HG02981 (cell line): ENCODE results near the gene SPTBN5.
"Not testable (repeated sequence)": the region's sequence is repeated elsewhere in the genome, so short reads cannot be mapped to it uniquely, and the experiment has no call there.

Source experiments
- ATAC-seq: cut with Tn5 transposase; IDR thresholded peaks from one replicate; pipeline ENCODE4 v1.9.1; 2021; ENCODE audit warnings: mild to moderate bottlenecking, moderate library complexity; ENCODE audit not compliant: unreplicated experiment

Gene SPTBN5

DNA sequence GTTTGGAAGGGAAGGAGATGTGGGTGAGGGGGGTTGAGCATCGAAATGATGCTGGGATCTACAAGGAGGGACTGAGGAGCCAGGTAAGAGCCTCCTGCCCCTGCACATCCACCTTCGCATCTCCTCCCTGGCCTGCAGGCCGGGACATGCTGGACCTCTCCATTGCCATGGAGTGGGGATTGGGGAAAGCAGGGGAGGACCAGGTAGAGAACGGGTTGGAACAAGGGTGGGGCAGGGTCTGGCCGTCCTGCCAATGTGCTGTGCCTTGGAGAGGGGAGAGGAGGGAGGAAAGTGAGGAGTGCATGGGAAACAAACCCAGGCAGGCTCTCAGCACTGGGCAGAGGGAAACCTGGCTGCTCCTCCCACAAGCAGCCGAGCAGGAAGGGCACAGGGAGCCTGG lies 44.6 kb downstream of the SPTBN5 start:
- ATAC-seq: no peak

DNA sequence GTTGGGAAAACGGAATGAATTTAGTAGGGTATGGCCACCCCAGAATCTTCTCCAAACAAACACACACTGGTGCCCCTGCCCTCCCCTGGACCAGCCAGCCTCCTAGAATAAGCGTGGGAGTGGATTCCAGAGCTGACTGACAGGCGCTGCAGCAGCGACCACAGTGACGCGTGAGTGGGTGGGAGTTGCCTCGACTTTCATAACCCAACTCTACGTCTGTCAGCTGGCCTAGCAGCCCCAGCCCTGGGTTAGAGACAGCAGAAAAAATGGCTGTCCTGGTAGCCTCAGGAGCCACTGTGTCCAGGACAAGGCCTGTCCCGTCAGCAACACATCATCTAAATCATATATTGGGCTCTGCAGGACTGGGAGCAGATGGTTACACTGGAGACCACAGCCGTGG lies 45.2 kb downstream of the SPTBN5 start:
- no peak for ATAC-seq

DNA sequence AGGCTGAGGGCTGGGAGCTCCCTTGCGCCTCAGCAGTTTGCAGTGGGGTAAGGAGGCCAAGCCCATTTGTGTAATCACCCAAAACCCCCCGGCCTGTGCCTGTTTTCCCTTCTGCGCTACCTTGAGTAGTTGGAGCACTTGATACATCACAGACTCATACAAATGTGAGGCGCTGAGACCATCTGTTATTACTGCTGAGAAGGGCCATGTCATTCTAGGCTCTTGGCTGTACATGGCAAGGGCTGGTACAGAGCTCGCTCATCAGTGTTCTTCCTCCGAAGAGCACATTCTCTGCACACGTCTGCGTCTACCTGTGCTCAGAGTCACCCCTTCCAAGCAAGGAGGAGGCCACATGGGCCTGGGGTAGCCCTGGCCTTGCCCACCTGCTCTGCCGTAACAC lies 45.9 kb downstream of the SPTBN5 start:
- ATAC-seq: no peak

DNA sequence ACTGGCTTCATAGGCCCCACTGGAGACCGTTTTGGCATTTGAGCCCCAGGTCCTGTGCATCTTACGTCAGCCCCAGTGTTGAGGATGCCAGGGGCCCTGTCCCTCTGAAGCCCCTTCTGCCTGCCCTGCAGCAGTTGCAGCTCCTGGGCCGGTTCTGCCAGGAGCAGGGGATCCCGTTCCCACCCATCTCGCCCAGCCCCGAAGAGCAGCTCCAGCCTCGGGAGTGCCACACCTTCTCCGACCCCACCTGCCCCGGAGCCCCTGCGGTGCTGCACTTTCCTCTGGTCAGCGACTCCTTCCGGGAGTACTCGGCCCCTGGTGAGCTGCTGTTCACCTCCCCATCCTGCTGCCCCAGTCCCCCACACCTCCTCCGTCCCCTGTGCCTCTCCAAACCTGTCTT lies 46.6 kb downstream of the SPTBN5 start:
- ATAC-seq: no peak

DNA sequence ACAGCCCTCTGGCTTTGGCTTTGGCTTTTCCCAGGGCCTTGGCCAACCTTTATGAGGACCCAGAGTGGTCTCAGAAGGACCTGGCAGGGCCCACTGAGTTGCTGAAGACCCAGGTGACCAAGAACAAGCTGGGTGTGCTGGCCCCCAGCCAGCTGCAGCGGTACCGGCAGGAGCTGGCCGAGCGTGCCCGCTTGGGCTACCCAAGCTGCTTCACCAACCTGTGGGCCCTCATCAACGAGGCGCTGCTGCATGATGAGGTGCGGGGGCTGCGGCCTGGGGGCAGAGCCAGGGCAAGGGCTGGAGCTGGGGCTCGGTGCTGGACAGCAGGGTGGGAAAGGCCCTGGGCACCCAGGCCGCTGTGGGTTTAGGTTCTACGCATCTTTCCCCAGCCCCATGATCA lies 49.0 kb downstream of the SPTBN5 start:
- ATAC-seq: no peak

DNA sequence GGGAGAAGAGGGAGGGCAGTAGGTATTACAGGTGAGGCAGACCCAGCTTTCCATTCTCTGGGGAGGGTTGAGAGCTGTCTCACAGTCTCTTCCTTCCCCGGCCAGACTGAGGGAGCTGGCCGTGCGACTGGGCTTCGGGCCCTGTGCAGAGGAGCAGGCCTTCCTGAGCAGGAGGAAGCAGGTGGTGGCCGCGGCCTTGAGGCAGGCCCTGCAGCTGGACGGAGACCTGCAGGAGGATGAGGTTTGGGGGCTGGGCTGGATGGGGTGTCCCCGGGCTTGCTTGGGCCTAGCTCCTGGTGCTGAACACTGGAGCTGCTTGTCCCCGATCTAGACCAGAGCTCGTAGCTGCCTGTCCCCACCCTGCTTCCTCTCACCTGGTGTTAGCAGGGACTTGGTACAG lies 50.3 kb downstream of the SPTBN5 start:
- no peak for ATAC-seq

DNA sequence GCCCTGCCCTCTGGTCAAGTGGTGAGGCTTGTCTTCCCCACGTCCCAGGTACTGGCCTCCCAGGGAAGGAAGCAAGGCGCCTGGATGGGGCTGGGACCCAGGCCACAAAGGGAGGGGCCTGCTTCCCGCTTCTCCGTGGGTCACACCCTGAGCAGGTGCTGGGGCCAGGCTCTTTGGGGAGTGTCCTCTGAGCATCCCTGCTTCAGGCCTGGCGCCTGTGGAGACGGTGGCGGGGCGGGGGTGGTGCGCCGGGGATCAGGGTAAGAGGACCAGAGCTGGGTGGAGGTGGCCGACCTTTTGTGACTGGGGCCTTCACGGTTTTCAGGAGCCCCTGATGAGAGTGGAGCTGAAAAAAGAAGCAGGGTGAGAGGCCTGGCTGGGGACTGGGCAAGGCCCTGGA lies 51.6 kb downstream of the SPTBN5 start:
- ATAC-seq: no peak

DNA sequence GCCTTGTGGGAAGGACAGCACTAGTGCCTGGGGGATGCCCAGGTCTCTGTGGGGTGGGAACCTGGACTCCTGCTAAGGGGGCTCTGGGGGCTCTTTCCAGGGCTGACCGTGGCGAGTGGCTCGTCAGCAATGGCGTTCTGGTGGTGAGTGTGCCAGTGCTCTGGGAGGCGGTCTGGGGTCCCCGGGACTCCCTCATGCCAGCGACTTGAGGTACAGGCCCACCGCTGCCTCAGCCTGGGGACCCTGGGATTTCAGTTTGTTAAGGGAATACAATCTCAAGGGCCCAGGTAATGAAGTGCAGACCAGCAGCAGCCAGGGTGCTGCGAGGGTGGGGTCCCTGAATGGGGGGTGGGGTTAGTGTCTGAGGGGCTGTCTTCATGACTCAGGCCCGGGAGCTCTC lies 52.7 kb downstream of the SPTBN5 start:
- ATAC-seq: no peak

DNA sequence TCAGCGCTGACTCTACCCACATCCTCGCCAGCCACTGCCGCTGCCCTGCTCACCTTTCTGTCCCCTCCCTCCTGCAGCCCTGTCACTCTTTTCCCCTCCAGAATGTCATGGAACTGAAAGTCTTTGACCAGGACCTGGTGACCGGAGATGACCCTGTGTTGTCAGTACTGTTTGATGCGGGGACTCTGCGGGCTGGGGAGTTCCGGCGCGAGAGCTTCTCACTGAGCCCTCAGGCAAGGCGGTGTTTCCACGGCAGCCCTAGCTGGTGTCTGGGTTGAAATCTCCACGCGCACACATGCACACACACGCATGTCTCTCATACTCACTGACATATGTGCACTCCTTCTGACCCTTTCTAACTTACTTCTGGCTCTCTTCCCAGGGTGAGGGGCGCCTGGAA lies 53.2 kb downstream of the SPTBN5 start:
- no peak for ATAC-seq

DNA sequence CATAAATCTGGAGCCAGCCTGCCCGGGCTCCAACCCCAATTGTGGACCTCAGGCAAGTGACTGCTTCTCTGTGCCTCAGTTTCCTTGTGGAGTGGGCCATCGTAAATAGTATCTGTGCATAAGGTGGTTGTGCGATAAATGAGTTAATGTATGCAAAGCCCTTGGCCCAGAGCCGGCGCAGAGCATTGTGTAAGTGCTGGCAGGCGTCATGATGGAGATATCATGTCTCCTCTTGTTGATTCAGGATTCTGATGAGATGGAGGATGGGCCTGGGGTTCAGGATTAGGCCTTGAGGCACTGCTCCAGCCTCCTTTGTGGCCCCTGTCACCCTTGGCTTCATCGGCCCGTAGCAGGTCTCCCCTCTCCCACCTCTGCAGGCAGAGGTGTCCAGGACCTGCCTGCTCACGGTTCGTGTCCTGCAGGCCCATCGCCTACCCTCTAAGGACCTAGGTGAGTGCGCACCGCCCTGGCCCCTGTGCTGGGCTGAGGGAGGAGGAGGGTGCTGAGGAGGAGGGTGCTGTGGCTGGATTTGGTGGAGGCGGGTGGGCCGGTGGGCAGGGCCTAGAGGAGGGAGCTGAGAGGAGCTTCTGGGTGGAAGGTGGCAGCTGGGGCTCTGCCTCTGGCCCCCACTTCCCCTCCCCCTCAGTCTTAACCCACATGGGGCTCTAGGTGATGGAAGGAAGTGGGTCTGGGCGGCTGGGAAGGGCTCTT lies 53.9 kb downstream of the SPTBN5 start:
- no peak for ATAC-seq

DNA sequence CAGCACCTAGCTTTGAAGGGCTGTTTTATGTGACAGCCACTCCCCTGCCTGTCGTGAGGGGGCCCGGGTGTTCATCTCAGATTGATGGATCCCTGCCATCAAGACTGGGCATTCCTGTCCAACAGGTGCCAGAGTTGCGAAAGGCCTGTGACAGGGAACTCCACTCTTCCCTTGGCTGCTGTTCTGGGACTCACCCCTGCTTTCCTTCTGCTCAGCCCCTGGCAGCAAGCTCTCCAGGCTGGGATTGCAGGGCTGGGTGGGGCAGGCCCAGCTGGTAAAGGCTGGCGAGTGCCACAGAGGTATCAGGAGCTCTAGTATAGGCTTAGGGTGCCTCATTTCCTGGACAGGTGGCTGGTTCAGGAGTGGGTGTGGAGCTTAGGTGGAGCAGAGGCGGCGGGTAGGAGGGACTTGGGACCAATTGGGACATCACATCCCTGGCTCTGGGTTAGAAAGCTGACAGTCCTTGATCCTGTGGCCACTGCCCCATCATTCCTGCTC lies 55.4 kb downstream of the SPTBN5 start, which contains the start of gene PLA2G4B:
TSS of gene PLA2G4B (plus strand) at position 448 of the 498 bp plus-strand sequence. CDS start 67 bp downstream, outside the sequence.
- ATAC-seq: no peak

DNA sequence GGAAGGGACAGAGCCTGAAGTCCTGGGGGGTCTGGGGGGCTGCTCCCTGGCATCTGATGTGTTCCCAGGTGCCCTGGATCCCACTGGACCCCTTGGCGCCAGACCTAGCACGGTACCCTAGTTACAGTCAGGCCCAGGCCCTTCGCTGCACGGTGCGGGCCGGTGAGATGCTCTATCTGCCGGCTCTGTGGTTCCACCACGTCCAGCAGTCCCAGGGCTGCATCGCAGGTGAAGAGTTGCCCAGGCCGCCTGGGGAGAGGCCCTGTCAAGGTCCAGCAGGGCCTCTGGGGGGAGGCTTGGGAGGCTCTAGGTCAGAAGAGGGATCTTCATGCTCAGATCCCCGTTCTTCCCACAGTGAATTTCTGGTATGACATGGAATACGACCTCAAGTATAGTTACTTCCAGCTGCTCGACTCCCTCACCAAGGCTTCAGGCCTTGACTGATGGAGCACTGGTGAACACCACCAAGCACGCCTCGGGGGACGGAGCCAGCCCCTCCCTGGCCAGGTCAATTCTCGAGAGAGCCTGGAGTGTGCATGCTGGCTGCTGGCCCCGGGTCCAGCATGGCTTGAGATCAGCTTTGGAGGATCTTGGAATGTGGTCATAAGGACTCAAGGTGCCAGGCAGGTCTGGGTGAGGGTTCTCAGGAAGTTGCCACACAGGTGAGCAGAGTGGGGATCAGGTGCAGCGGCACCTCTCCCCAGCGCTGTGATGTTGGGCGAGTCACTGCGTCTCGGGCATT lies 57.0 kb downstream of the SPTBN5 start:
- ATAC-seq: no peak

DNA sequence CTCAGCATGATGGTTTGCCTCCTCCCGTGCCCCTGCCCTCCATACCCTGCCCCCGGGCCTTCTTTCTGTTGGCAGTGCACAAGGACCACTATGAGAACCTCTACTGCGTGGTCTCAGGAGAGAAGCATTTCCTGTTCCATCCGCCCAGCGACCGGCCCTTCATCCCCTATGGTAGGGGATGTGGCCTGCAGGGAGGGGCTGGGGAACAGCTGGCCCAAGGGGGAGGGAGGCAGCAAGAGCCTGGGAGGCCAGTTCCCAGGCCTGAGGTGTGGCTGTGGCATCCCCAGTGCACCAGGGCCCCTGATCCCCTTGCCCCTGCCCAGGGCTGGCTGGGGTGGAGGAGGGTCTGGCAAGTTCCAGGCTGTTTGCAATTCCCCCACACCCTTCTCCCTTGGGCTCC lies 57.8 kb downstream of the SPTBN5 start:
- ATAC-seq: no peak

DNA sequence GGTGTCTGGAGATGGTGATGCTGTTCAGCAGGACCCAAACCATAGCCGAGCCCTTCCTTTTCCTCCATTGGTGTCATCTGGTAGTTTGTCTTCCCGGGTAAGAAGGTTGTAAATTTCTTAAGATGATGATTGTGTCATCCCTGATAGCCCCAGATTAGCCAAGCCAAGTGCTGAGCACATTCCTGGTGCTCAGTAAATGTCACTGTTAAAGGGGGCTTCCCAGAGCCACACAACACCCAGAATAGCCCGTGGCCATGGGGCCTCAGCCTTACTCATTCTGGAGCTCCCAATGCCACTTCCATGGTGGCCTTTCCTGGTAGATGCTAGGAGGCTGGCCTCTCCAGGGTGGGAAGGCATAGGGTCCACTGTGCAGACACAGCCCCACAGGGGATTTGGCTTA lies 59.8 kb downstream of the SPTBN5 start:
- no peak for ATAC-seq

DNA sequence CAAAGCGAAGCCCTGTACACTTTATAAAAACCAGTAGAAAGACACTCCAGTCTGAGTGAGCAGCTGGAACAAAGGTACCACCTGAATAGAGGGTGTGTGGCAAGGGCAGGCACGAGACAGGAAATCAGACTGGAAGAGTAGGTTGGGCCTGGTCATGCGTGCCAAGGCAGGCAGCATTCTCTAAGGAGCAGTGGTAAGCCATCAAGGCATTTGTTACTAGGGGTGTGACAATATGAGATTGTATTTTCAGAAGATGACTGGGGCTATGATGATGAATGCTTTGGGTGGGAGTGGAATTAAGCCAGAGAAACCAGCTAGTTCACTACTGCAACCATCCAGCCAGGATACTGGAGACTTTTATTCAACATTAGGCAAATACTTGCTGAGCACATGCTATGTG lies 61.0 kb downstream of the SPTBN5 start:
- no peak for ATAC-seq

DNA sequence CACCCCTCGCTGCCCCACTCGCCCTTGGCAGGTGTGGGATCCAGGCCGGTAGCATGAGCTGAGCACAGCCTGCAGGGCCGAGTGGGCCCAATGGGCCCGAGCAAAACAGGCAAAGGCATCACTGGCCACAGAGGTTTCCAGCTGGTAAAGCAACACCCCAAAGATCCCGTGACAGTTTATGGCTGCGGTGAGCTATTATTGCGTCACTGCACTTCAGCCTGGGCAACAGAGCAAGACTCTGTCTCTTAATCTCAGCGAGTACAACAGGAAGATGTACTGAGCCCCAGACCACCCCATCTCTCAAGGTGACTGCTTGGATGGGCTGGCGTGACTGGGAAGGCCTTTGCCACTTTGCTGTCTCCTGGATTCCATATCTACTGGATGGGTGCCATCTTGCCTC lies 61.6 kb downstream of the SPTBN5 start:
- no peak for ATAC-seq

DNA sequence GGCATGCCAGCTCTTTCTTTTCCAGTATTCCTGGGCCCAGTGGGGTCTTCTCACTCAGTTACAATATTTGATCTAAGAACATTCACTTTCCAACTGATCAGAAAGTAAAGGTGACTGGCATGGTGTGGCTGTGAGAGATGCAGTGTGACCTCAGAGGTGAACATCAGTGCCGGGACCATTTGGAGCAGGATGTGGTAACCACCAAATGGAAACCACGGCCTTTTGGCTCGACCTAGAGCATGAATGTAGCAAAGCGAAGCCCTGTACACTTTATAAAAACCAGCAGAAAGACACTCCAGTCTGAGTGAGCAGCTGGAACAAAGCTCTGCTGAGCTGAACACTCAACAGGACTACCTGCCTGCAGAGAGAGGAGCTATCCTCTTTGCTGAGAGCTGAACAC lies 62.6 kb downstream of the SPTBN5 start:
- not testable (repeated sequence) for ATAC-seq

DNA sequence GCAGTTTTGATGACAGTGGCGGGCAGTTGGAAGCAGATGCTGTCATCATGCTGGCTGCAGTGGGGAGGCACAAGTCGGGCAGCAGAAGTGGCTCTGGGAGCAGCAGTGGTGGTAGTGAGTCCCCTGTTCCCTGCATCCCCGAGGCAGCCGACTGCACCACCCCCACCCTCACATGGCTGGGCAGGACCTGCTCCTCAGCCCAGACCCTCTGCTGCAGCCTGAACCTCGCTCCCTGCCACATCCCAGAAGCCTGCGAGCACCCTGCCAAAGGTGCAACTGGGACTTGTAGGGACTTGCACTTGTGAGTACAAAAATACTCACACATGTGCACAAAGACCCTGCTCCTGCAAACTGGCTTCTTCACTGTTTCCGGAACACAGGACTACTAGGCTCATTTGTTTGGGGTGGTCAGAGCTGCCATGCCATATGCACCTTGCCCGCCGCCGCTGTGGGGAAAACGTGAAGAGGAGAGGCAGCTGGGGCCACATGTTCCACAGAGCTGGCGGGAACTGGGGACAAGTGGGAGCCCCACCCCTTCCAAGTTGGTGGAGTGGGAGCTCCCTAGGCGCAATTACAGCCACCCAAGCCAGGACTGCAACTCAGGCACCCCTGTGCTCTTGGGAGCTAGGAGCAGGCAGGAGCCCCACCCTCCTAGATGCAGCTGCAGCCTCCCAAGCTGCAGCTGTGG lies 63.8 kb downstream of the SPTBN5 start:
- ATAC-seq: no peak

DNA sequence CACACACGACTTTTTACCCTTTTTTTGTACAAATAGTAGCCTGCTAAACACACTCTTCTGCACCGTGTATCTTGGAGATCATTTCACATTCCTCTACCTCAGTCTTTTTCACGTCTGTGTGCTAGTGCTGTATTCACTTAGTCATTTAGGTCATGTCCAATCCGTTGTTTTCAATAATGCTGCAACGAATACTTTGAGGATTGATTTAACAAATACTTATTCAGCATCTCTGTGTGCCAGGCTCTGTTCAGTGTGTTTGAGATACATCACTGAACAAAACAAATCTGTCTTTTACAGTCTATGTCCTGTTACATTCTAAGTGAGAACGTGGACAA lies 65.1 kb downstream of the SPTBN5 start:
- no peak for ATAC-seq

DNA sequence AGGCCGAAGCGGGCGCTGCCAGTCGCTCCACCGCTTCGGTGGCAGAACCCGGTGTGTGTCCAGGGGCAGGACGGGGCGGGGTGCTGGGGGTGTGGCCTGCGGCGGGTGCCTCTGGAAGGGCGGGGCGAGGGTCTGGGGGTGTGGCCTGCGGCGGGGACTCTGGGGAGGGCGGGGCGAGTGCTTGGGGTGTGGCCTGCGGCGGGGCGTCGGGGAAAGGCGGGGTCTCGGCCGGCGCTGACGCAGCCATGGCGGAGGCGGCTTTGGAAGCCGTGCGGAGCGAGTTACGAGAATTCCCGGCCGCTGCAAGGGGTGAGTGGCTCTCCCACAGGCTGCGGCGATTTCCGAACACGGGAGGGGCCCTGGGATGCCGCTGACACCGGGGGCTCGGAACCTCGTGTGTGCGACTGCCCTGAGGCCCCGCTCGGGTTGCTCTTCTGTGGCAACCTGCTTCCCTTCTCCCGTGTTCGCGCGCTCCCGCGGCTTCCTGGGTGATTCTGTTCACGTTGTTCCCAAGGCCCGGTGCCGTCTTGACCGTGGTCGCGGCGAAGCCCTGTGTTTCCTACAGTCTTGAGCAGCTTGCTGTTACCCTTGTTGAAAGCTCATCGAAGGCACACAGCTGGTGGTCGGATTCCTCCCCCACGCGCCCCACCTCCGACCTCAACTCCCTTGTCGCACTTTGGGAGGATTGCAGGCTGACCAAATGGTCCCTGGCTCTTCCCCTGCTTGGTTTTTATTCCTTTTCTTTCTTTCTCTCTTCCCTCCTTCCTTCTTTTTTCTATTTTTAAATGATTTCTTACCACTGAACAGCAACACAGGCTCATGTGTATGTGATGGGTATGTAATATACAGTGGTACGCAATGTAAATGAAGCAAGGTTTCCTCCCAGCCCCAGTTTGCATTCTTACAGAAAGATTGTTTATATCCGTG lies 65.7 kb downstream of the SPTBN5 start, which contains the start of gene JMJD7:
TSS of gene JMJD7 (plus strand) at position 213 of the 927 bp plus-strand sequence. CDS start at position 246, 33 bp downstream.
- ATAC-seq: peak; percentile 66
